GM19023 (cell line): ENCODE measurements around the gene CDYL.

Experiments used
- ATAC-seq: cut with Tn5 transposase; IDR thresholded peaks from one replicate; pipeline ENCODE4 v1.9.1; 2021; ENCODE audit warnings: mild to moderate bottlenecking, moderate library complexity; ENCODE audit not compliant: unreplicated experiment

The CDYL gene

GRCh38 chr6:4929097-4929718 is 153.0 kb downstream of the CDYL start:
- ATAC-seq = no peak

- ATAC-seq = no peak
Observed at GRCh38 chr6:4930025-4930691, 154.0 kb downstream of the CDYL start.

- no peak for ATAC-seq
Observed at GRCh38 chr6:4931530-4932227, 155.5 kb downstream of the CDYL start.

- ATAC-seq = no peak
Observed at GRCh38 chr6:4932228-4932903, 156.2 kb downstream of the CDYL start.

- ATAC-seq = no peak
Observed at GRCh38 chr6:4935486-4935885, 159.3 kb downstream of the CDYL start.

GRCh38 chr6:4935975-4936680 is 159.9 kb downstream of the CDYL start:
- no peak for ATAC-seq

- no peak for ATAC-seq
Observed at GRCh38 chr6:4936681-4937041, 160.5 kb downstream of the CDYL start.

- ATAC-seq = no peak
Observed at GRCh38 chr6:4937414-4937813, 161.2 kb downstream of the CDYL start.

GRCh38 chr6:4939241-4939640 is 163.0 kb downstream of the CDYL start:
- ATAC-seq = no peak

GRCh38 chr6:4940416-4940815 is 164.2 kb downstream of the CDYL start:
- no peak for ATAC-seq

GRCh38 chr6:4941782-4942672 is 165.8 kb downstream of the CDYL start:
- peak; percentile 66 for ATAC-seq

- ATAC-seq = no peak
Observed at GRCh38 chr6:4942673-4943009, 166.4 kb downstream of the CDYL start.

GRCh38 chr6:4943716-4944115 is 167.5 kb downstream of the CDYL start:
- ATAC-seq = no peak

GRCh38 chr6:4944325-4944724 is 168.1 kb downstream of the CDYL start:
- ATAC-seq = no peak

GRCh38 chr6:4946521-4946920 is 170.3 kb downstream of the CDYL start:
- no peak for ATAC-seq

- ATAC-seq = no peak
Observed at GRCh38 chr6:4947716-4948115, 171.5 kb downstream of the CDYL start.

- ATAC-seq = no peak
Observed at GRCh38 chr6:4948781-4949450, 172.7 kb downstream of the CDYL start.

GRCh38 chr6:4950076-4950475 is 173.9 kb downstream of the CDYL start:
- ATAC-seq = no peak

- no peak for ATAC-seq
Observed at GRCh38 chr6:4950836-4951533, 174.8 kb downstream of the CDYL start.
